Measurements from ENCODE around the gene CAPN3. TPM values are rescaled to one million over a fixed set of nuclear protein-coding genes. Genes with fewer than 3 reads are reported as not detected.

The CAPN3 gene
- total RNA-seq, 1 donor from 2014 or later = 5.6 TPM

GRCh38 chr15:42360535-42361112 is 1.3 kb downstream of the CAPN3 start:
- Mint-ChIP-seq H3K9me3 (ENCODE audit: unreplicated experiment) (no peaks in the 10 kb centered on the region), H3K27ac (ENCODE audit: unreplicated experiment) (no peak overlapping the region), H3K4me3 (ENCODE audit: unreplicated experiment) (no peak overlapping the region), H3K4me1 (ENCODE audit: unreplicated experiment) (no peaks in the 10 kb centered on the region), H3K36me3 (ENCODE audit: unreplicated experiment) (peaks cover 6% of the 10 kb centered on the region), H3K27me3 (ENCODE audit: unreplicated experiment) (no peaks in the 10 kb centered on the region)
- no peak for TF ChIP-seq CTCF (IDR thresholded peaks at IDR 0.05)
- no peak for DNase-seq (ENCODE audit: extremely low spot score, unreplicated experiment)

- no peak overlapping the region for H3K4me3 Mint-ChIP-seq (ENCODE audit: unreplicated experiment)
- no peak overlapping the region for H3K27ac Mint-ChIP-seq (ENCODE audit: unreplicated experiment)
- H3K27me3 Mint-ChIP-seq (ENCODE audit: unreplicated experiment) = no peaks in the 10 kb centered on the region
- DNase-seq (ENCODE audit: extremely low spot score, unreplicated experiment) = no peak
- no peaks in the 10 kb centered on the region for H3K9me3 Mint-ChIP-seq (ENCODE audit: unreplicated experiment)
- no peaks in the 10 kb centered on the region for H3K4me1 Mint-ChIP-seq (ENCODE audit: unreplicated experiment)
- TF ChIP-seq CTCF (IDR thresholded peaks at IDR 0.05) = no peak
- peaks cover 6% of the 10 kb centered on the region for H3K36me3 Mint-ChIP-seq (ENCODE audit: unreplicated experiment)
These were observed 4.2 kb downstream of the CAPN3 start for GRCh38 chr15:42363487-42363886.

- DNase-seq (ENCODE audit: extremely low spot score, unreplicated experiment) = no peak
- no peak overlapping the region for H3K27ac Mint-ChIP-seq (ENCODE audit: unreplicated experiment)
- peaks cover 6% of the 10 kb centered on the region for H3K36me3 Mint-ChIP-seq (ENCODE audit: unreplicated experiment)
- no peak for TF ChIP-seq CTCF (IDR thresholded peaks at IDR 0.05)
- H3K4me1 Mint-ChIP-seq (ENCODE audit: unreplicated experiment) = no peaks in the 10 kb centered on the region
- no peak overlapping the region for H3K4me3 Mint-ChIP-seq (ENCODE audit: unreplicated experiment)
- no peaks in the 10 kb centered on the region for H3K27me3 Mint-ChIP-seq (ENCODE audit: unreplicated experiment)
- peaks cover 3% of the 10 kb centered on the region for H3K9me3 Mint-ChIP-seq (ENCODE audit: unreplicated experiment)
These were observed 4.6 kb downstream of the CAPN3 start for GRCh38 chr15:42363942-42364341.

GRCh38 chr15:42364529-42364928 is 5.2 kb downstream of the CAPN3 start:
- Mint-ChIP-seq H3K27me3 (ENCODE audit: unreplicated experiment) (no peaks in the 10 kb centered on the region), H3K9me3 (ENCODE audit: unreplicated experiment) (peaks cover 6% of the 10 kb centered on the region)
- no peak for DNase-seq (ENCODE audit: extremely low spot score, unreplicated experiment)

More at GRCh38 chr15:42364529-42364928, 5.2 kb downstream of the CAPN3 start:
- H3K36me3 Mint-ChIP-seq (ENCODE audit: unreplicated experiment) = peaks cover 3% of the 10 kb centered on the region
- no peak overlapping the region for H3K27ac Mint-ChIP-seq (ENCODE audit: unreplicated experiment)
- H3K4me3 Mint-ChIP-seq (ENCODE audit: unreplicated experiment) = no peak overlapping the region
- TF ChIP-seq CTCF (IDR thresholded peaks at IDR 0.05) = no peak
- H3K4me1 Mint-ChIP-seq (ENCODE audit: unreplicated experiment) = no peaks in the 10 kb centered on the region
